ENCODE results near the gene TRIM47.
A peak's percentile ranks its signal among the peaks of the same experiment; 100 is the strongest.

The TRIM47 gene

GRCh38 chr17:75899767-75900468 lies 21.5 kb upstream of the TRIM47 start:
- H3K4me3 ChIP-seq (ENCODE audit: low read depth, low read length): no peak overlapping the region
- in situ Hi-C loops (cut with HindIII; ENCODE audit: low sequenced_read_pairs): no loop called here
- TF ChIP-seq, protein P1, sequence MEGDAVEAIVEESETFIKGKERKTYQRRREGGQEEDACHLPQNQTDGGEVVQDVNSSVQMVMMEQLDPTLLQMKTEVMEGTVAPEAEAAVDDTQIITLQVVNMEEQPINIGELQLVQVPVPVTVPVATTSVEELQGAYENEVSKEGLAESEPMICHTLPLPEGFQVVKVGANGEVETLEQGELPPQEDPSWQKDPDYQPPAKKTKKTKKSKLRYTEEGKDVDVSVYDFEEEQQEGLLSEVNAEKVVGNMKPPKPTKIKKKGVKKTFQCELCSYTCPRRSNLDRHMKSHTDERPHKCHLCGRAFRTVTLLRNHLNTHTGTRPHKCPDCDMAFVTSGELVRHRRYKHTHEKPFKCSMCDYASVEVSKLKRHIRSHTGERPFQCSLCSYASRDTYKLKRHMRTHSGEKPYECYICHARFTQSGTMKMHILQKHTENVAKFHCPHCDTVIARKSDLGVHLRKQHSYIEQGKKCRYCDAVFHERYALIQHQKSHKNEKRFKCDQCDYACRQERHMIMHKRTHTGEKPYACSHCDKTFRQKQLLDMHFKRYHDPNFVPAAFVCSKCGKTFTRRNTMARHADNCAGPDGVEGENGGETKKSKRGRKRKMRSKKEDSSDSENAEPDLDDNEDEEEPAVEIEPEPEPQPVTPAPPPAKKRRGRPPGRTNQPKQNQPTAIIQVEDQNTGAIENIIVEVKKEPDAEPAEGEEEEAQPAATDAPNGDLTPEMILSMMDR (IDR thresholded peaks at IDR 0.05; ENCODE audit: low read depth, low read length, missing control alignments): no peak
- no peak for DNase-seq (ENCODE audit: low read depth)

DNA sequence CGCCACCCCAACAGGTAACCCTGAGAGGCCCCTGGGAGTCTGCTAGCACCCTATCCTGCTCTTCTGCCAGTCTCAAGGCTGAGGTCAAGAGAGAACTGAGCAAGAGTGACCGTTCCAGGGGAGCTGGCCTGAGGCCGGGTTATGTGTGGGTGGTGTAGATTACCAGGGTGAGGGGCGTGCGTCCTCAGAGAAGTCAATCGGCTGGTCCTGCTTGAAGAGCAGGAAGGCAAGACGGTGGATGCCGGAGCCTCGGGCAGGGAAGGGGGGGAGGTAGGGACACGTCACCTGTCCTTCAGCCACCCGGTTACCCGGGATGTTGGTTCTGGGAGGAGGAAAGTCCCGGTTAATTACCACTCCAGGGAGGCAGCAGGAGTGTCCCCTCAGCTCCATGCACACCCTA lies 21.0 kb upstream of the TRIM47 start:
- H3K4me3 ChIP-seq (ENCODE audit: low read depth, low read length): no peak overlapping the region
- no peak for DNase-seq (ENCODE audit: low read depth)
- TF ChIP-seq, protein P1 (IDR thresholded peaks at IDR 0.05; ENCODE audit: low read depth, low read length, missing control alignments): no peak
- in situ Hi-C loops (cut with HindIII; ENCODE audit: low sequenced_read_pairs): no loop called here

GRCh38 chr17:75898791-75899190 lies 20.4 kb upstream of the TRIM47 start:
- no peak for DNase-seq (ENCODE audit: low read depth)
- TF ChIP-seq, protein P1 (IDR thresholded peaks at IDR 0.05; ENCODE audit: low read depth, low read length, missing control alignments): no peak
- in situ Hi-C loops (cut with HindIII; ENCODE audit: low sequenced_read_pairs): no loop called here
- no peak overlapping the region for H3K4me3 ChIP-seq (ENCODE audit: low read depth, low read length)

- in situ Hi-C loops (cut with HindIII; ENCODE audit: low sequenced_read_pairs): no loop called here
- TF ChIP-seq, protein P1 (IDR thresholded peaks at IDR 0.05; ENCODE audit: low read depth, low read length, missing control alignments): no peak
- no peak for DNase-seq (ENCODE audit: low read depth)
- H3K4me3 ChIP-seq (ENCODE audit: low read depth, low read length): no peak overlapping the region
Measured at GRCh38 chr17:75898065-75898464, 19.7 kb upstream of the TRIM47 start.

DNA sequence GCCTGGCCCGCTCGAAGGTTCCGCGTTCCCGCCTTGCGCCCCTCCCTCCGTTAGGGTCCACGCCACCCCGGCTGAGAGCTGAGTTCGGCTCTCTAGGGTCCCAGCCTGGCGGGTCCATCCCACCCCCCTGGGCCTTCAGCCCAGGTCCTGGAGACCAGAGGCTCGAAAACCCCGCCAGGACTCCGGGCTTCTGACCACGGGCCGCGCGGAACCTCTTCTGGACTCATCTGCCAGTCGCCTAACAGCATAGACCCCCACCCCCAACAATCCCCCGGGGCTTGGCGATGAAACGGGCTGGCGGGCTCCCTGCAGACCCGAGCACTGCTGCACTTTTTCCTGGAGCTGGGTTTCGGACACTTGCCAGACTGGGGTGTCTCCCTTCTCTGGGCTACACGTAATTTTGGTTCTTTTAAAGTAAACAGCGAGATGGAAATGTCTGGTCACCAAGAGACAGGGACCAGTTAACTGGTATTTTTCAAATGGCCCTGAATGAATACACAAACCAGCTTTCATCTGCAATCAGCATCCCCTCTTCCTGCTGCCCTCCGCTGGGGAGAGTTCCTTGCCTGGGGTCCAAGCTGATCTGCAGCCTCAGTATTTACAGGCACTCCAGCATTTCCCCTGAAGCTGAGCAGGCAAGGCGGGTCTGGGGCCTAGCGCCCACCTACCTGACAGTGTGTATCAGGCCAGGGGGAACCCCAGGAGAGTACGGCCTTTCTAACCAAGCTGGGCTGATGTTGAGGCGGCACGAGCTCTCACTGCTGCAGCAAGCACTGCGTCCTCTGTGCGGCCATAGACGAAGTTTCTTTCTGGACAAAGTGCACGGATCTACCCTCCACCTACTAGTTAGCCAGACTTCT lies 19.0 kb upstream of the TRIM47 start:
- no peak for DNase-seq (ENCODE audit: low read depth)
- peak overlapping the region; percentile 61 for H3K4me3 ChIP-seq (ENCODE audit: low read depth, low read length)
- TF ChIP-seq, protein P1 (IDR thresholded peaks at IDR 0.05; ENCODE audit: low read depth, low read length, missing control alignments): no peak

GRCh38 chr17:75896415-75897159 lies 18.2 kb upstream of the TRIM47 start, which contains the start of gene TRIM65:
Gene TRIM65 (minus strand): TSS chr17:75896951. CDS start chr17:75896937, 14 bp downstream.
- in situ Hi-C loops (cut with HindIII; ENCODE audit: low sequenced_read_pairs): no loop called here
- H3K4me3 ChIP-seq (ENCODE audit: low read depth, low read length): peak within 1 kb of the TSS; percentile 61
- TF ChIP-seq, protein P1 (IDR thresholded peaks at IDR 0.05; ENCODE audit: low read depth, low read length, missing control alignments): no peak
- no peak for DNase-seq (ENCODE audit: low read depth)

More for the DNA sequence above, 19.0 kb upstream of the TRIM47 start:
- in situ Hi-C loops (cut with HindIII; ENCODE audit: low sequenced_read_pairs): no loop called here
